ENCODE results near the gene RPS19BP1.
"Not testable (repeated sequence)": the region's sequence is repeated elsewhere in the genome, so short reads cannot be mapped to it uniquely, and the experiment has no call there.

RPS19BP1 gene

GRCh38 chr22:39510529-39511149 is 21.9 kb downstream of the RPS19BP1 start:
- DNase-seq: no peak

- DNase-seq: no peak
These were observed 24.2 kb downstream of the RPS19BP1 start for GRCh38 chr22:39508393-39508792.

- not testable (repeated sequence) for DNase-seq
These were observed 25.5 kb downstream of the RPS19BP1 start for GRCh38 chr22:39507021-39507420.

GRCh38 chr22:39504071-39504470 is 28.5 kb downstream of the RPS19BP1 start:
- DNase-seq: no peak

- DNase-seq: no peak
These were observed 28.9 kb downstream of the RPS19BP1 start for GRCh38 chr22:39503630-39504029.

GRCh38 chr22:39502789-39503409 is 29.6 kb downstream of the RPS19BP1 start:
- DNase-seq: no peak

- peak; percentile 90 for DNase-seq
These were observed 30.3 kb downstream of the RPS19BP1 start, which contains the start of gene MIEF1 for GRCh38 chr22:39502109-39502788. TSS of gene MIEF1 (plus strand) at chr22:39502290. CDS start at chr22:39511295, 9,005 bp downstream.

- DNase-seq: peak; percentile 36
These were observed 30.9 kb downstream of the RPS19BP1 start for GRCh38 chr22:39501644-39502108.

- DNase-seq: no peak
These were observed 32.4 kb downstream of the RPS19BP1 start for GRCh38 chr22:39500101-39500500.

- DNase-seq: no peak
These were observed 33.7 kb downstream of the RPS19BP1 start for GRCh38 chr22:39498802-39499201.

- DNase-seq: no peak
These were observed 34.2 kb downstream of the RPS19BP1 start for GRCh38 chr22:39498368-39498767.

- DNase-seq: no peak
These were observed 35.1 kb downstream of the RPS19BP1 start for GRCh38 chr22:39497429-39497828.

GRCh38 chr22:39496131-39496838 is 36.3 kb downstream of the RPS19BP1 start:
- DNase-seq: peak; percentile 88

GRCh38 chr22:39494471-39495120 is 38.0 kb downstream of the RPS19BP1 start:
- DNase-seq: no peak

- no peak for DNase-seq
These were observed 38.8 kb downstream of the RPS19BP1 start for GRCh38 chr22:39493759-39494158.

- no peak for DNase-seq
These were observed 40.4 kb downstream of the RPS19BP1 start for GRCh38 chr22:39492186-39492585.

GRCh38 chr22:39491696-39492095 is 40.9 kb downstream of the RPS19BP1 start:
- no peak for DNase-seq

GRCh38 chr22:39490966-39491680 is 41.4 kb downstream of the RPS19BP1 start:
- DNase-seq: no peak

GRCh38 chr22:39490135-39490798 is 42.3 kb downstream of the RPS19BP1 start:
- peak; percentile 95 for DNase-seq

- no peak for DNase-seq
These were observed 43.2 kb downstream of the RPS19BP1 start for GRCh38 chr22:39489094-39490068.

Data from NCI-H1694 treated with DMSO at 0.1 percent for 48 hours (cell line).